Measurements from ENCODE around the gene TUBA8. TPM values are rescaled to one million over a fixed set of nuclear protein-coding genes. Genes with fewer than 3 reads are reported as not detected.

Gene TUBA8
- 0.60 and 0.63 TPM in 2 replicates for total RNA-seq

DNA sequence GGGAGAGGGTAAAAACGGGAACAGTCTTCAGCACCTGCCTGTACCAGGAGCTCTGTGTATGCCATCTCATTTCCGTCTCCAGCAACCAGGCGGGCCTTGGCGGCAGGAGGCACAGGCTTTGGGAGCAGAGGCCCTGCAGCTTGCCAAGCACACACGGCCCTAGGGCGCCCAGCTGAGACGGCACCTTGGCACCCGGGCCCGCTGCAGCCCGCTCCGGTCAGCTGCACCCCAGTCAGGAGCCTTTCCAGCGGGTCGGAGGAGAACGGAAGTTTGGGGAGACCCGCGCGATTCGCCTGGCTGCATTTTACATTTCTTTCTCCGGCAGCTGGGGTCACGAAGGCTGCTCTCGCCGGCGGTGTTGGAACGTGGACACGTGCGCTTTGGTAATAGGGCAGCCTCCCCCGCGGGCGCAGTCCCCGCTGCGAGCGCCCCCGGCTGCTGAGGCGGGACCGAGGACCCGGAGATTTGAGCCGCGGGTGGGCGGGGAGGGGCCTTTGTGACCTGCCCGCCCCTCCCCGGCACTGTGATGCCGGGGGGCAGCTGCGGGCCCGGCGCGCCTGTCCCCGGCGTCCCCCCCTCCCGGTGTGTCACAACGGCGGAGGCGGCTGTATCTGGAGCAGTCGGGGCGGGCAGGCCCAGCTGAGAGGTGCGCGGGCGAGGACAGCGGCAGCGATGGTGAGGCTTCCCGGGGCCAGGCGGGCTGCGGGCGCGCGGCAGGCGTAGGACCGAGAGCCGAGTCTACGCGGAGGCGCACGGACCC lies at the start of gene TUBA8:
TSS of gene TUBA8 (plus strand) at position 616 of the 760 bp plus-strand sequence. CDS start at position 673, 57 bp downstream.

DNA sequence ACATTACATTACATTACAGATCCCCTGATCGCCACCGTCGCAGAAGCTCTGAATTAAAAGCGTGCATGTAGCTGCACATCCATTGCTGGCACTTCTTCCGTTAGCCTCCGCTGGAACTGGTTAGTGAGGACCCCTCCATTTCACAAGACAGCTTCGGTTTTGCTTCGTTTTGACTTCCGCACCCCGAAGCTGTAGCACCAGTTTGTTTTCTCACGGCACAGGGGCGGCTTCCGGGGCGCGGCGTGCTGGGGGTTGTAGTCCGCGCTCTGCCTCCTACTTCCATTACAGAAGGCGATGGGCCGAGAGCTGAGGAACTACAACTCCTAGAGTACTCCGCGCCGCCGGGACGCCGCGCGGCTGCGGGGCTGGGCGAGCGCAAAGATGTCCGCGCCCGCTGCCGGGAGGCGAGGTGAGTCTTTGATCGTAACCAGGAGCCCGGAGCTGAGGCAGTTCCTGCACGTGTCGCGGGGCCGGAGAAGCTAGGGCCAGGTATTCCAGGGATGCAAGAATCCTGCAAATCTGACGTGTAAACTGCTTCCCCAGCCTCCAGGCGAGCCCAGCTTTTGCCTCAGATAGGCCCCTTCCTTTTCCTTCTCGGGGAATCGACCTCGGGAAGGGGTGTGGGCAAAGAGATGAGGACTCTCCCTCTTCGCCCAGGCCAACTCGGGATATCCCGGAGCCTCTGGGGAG lies 32.8 kb upstream of the TUBA8 start, which contains the start of gene PEX26:
TSS of gene PEX26 (plus strand) at position 352 of the 690 bp plus-strand sequence. CDS start 387 bp downstream, outside the sequence.

Other genes with a start within 250 kb of the TUBA8 start
- gene MICAL3, start 86.2 kb upstream of the TUBA8 start, total RNA-seq: 9.0 and 19.0 TPM in 2 replicates
- 8.7 and 9.8 TPM in 2 replicates for gene PEX26, start 32.8 kb upstream of the TUBA8 start, total RNA-seq
- 4.8 and 5.5 TPM in 2 replicates for gene USP18, start 39.4 kb downstream of the TUBA8 start, total RNA-seq

Data from bronchial smooth muscle cell (primary cell).